ENCODE results near the gene ITGB2. TPM values are rescaled to one million over a fixed set of nuclear protein-coding genes. Genes with fewer than 3 reads are reported as not detected.

The ITGB2 gene
- polyA plus RNA-seq, 3 donors from 2014 or later = 1,416 to 2,161 (median 1,452) TPM

GRCh38 chr21:44912158-44912473 lies 8.6 kb downstream of the ITGB2 start:
- peaks cover 76 to 79% of the 10 kb centered on the region in 2 donors for H3K4me1 Mint-ChIP-seq
- peak overlapping the region; percentile 87 to 98 (median 90) for H3K27ac Mint-ChIP-seq
- peak overlapping the region; percentile 59 to 83 (median 78) for H3K4me3 Mint-ChIP-seq
- peaks cover 8 to 22% (median 12%) of the 10 kb centered on the region in 3 donors for H3K27me3 Mint-ChIP-seq (ENCODE audit: low read depth in 3 of 3)
- peaks cover 13 to 31% (median 15%) of the 10 kb centered on the region in 3 donors for H3K36me3 Mint-ChIP-seq
- DNase-seq = no peak
- H3K9me3 Mint-ChIP-seq = peaks cover 0 to 1% (median 0%) of the 10 kb centered on the region in 6 donors

DNA sequence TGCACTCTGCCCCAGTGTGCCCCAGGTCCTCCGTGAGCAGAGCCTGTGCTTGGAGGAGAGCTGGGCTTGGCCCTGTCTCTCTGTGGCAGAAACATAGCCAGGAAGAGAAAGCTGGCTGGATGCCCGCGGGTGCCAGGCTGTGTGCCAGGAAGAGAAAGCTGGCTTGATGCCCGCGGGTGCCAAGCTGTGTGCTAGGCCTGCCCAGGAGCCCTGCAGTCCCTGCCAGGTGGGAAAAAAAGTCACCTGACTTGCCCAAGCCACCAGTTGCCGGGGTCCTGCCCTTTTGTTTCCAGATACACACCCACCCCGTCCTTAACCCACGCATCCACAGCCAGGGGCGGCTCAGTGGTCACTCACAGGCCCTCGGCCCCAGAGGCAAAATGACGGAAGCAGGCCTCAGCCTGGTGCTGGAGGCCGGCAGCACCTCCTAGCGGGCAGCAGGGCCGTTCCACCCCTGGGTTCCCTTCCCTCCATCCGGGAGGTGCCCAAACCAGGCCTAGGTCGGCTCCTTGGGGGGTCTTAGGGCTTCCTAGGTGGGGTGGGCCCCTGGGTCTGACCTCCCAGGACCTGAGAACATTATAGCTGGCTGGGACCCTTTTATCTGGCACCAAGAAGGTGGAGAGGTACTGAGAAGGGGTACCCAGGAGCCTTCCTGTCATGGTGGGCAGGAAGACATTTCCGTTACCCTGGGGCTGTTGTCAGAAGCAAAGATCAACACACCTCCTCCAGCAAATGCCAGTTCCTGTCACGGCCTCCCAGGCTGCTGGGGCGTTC lies 9.1 kb downstream of the ITGB2 start:
- peaks cover 72 to 75% of the 10 kb centered on the region in 2 donors for H3K4me1 Mint-ChIP-seq
- peak overlapping the region; percentile 59 to 83 (median 78) for H3K4me3 Mint-ChIP-seq
- H3K9me3 Mint-ChIP-seq = peaks cover 0 to 1% (median 0%) of the 10 kb centered on the region in 6 donors
- peaks cover 8 to 22% (median 12%) of the 10 kb centered on the region in 3 donors for H3K27me3 Mint-ChIP-seq (ENCODE audit: low read depth in 3 of 3)
- peak; percentile 70 to 73 (median 72) for DNase-seq
- peaks cover 8 to 27% (median 11%) of the 10 kb centered on the region in 3 donors for H3K36me3 Mint-ChIP-seq
- H3K27ac Mint-ChIP-seq = peak overlapping the region; percentile 87 to 98 (median 90)

GRCh38 chr21:44911068-44911383 lies 9.7 kb downstream of the ITGB2 start:
- Mint-ChIP-seq H3K27me3 (ENCODE audit: low read depth in 3 of 3) (peaks cover 8 to 22% (median 12%) of the 10 kb centered on the region in 3 donors), H3K36me3 (peaks cover 8 to 28% (median 14%) of the 10 kb centered on the region in 3 donors), H3K4me3 (peak overlapping the region; percentile 59 to 83 (median 78)), H3K4me1 (peaks cover 71 to 74% of the 10 kb centered on the region in 2 donors), H3K27ac (peak overlapping the region; percentile 87 to 98 (median 90)), H3K9me3 (peaks cover 0 to 1% (median 0%) of the 10 kb centered on the region in 6 donors)
- no peak for DNase-seq

DNA sequence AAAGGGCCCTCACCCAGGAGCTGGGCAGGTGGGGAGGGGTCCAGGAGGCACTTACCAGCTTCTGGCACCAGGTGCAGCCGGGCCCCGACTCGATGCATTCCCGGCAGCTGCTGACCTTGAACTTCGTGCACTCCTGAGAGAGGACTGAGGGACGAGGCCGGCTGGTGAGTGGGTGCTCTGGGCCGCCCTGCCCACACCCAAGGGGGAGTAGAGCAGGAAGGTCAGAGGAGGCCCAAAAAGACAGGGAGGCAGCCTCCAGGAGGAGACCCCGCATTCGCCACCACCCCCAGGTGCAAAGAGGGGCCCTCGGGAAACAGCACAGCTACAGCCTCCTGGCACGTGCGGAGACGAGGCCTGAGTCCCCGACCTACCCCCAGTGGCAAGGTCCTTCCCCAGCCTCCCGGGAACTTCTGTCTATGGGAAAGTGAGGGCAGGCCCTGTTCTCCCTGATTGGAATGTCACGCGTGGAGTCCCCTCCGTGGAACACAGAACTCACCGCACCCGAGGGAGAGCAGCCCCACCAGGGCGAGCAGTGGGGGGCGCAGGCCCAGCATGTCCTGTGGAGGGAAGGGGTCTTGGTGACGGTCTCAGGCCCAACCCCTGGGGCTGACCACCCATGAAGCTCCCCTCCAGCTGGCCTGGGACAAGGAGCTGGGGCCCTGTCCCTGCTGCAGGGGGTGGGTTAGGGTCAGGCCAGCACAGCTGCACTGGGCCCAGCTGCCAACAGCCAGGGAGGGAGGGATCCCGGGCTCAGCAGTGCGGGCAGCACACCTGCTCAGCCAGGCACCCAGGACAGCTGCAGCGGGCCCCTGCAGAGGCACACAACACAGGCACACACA lies 10.3 kb downstream of the ITGB2 start:
- Mint-ChIP-seq H3K27me3 (ENCODE audit: low read depth in 3 of 3) (peaks cover 8 to 22% (median 10%) of the 10 kb centered on the region in 3 donors), H3K9me3 (peaks cover 0 to 1% (median 0%) of the 10 kb centered on the region in 6 donors), H3K27ac (peak overlapping the region in 5 of 6 donors; percentile 86 to 98 (median 89)), H3K4me1 (peaks cover 65 to 68% of the 10 kb centered on the region in 2 donors), H3K36me3 (peaks cover 8 to 27% (median 13%) of the 10 kb centered on the region in 3 donors), H3K4me3 (peak overlapping the region in 1 of 5 donors; percentile 78)
- DNase-seq = no peak

DNA sequence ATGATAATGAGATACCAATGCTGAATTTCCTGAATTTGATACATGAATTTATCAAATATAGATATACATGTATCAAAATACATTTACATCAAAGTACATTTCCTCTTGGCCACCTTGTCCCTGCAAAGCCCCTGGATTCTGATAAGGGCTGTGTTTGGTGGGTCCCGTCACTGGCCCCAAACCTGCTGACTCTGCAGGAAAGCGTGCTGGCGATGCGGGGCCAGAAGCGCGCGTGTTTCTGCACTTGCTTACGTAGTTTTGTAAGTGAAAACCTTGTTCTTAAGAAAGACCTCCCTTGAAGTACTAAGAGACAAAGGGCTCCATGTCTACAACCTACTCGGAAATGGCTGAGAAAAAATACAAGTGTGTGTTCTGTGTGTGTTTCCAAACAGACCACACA lies 11.0 kb downstream of the ITGB2 start:
- peak overlapping the region in 2 of 5 donors; percentile 21 to 47 for H3K4me3 Mint-ChIP-seq
- no peak for DNase-seq
- H3K9me3 Mint-ChIP-seq = peaks cover 0 to 1% (median 0%) of the 10 kb centered on the region in 6 donors
- peaks cover 8 to 24% (median 12%) of the 10 kb centered on the region in 3 donors for H3K36me3 Mint-ChIP-seq
- H3K27ac Mint-ChIP-seq = peak overlapping the region; percentile 79 to 87 (median 82)
- peaks cover 7 to 21% (median 8%) of the 10 kb centered on the region in 3 donors for H3K27me3 Mint-ChIP-seq (ENCODE audit: low read depth in 3 of 3)
- H3K4me1 Mint-ChIP-seq = peaks cover 58 to 65% of the 10 kb centered on the region in 2 donors

DNA sequence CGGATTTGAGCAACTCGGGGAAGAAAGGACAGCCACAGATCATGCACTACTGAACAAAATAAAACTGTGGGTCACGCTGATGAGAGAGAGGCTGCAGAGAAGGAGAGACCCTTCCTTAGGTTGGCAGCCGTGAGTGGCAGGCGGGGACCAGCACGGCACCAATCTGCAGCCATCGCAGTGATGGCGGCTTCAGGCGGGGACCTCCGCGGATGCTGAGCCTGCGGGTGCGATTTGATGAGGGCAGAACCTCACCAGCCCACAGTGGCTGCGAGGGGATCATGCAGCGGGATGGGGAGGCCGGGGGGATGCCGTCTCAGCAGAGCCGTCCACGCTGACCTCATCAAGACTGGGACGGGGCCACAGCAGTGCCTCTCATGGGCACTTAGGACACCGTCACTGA lies 11.8 kb downstream of the ITGB2 start:
- peaks cover 57 to 65% of the 10 kb centered on the region in 2 donors for H3K4me1 Mint-ChIP-seq
- peak overlapping the region; percentile 79 to 87 (median 84) for H3K27ac Mint-ChIP-seq
- no peak for DNase-seq
- peaks cover 10 to 28% (median 19%) of the 10 kb centered on the region in 3 donors for H3K36me3 Mint-ChIP-seq
- H3K9me3 Mint-ChIP-seq = peaks cover 0 to 1% (median 0%) of the 10 kb centered on the region in 6 donors
- peaks cover under 1 to 18% (median 3%) of the 10 kb centered on the region in 3 donors for H3K27me3 Mint-ChIP-seq (ENCODE audit: low read depth in 3 of 3)
- H3K4me3 Mint-ChIP-seq = peak overlapping the region in 2 of 5 donors; percentile 25 to 28

- Mint-ChIP-seq H3K27me3 (ENCODE audit: low read depth in 3 of 3) (peaks cover 0 to 17% (median 3%) of the 10 kb centered on the region in 3 donors), H3K36me3 (peaks cover 10 to 31% (median 19%) of the 10 kb centered on the region in 3 donors), H3K9me3 (peaks cover 0 to 1% (median 0%) of the 10 kb centered on the region in 6 donors), H3K27ac (peak overlapping the region; percentile 45 to 84 (median 77)), H3K4me3 (peak overlapping the region in 2 of 5 donors; percentile 25 to 27), H3K4me1 (peaks cover 55 to 60% of the 10 kb centered on the region in 2 donors)
- DNase-seq = no peak
Observed at GRCh38 chr21:44907966-44908895, 12.5 kb downstream of the ITGB2 start.

- no peak overlapping the region for H3K4me3 Mint-ChIP-seq
- peaks cover 17 to 39% (median 26%) of the 10 kb centered on the region in 3 donors for H3K36me3 Mint-ChIP-seq
- DNase-seq = no peak
- H3K4me1 Mint-ChIP-seq = peaks cover 59 to 61% of the 10 kb centered on the region in 2 donors
- peak overlapping the region in 4 of 6 donors; percentile 55 to 75 (median 68) for H3K27ac Mint-ChIP-seq
- H3K27me3 Mint-ChIP-seq (ENCODE audit: low read depth in 3 of 3) = peaks cover 2 to 20% (median 3%) of the 10 kb centered on the region in 3 donors
- H3K9me3 Mint-ChIP-seq = peaks cover 0 to 1% (median 0%) of the 10 kb centered on the region in 6 donors
Observed at GRCh38 chr21:44907225-44907965, 13.3 kb downstream of the ITGB2 start.

DNA sequence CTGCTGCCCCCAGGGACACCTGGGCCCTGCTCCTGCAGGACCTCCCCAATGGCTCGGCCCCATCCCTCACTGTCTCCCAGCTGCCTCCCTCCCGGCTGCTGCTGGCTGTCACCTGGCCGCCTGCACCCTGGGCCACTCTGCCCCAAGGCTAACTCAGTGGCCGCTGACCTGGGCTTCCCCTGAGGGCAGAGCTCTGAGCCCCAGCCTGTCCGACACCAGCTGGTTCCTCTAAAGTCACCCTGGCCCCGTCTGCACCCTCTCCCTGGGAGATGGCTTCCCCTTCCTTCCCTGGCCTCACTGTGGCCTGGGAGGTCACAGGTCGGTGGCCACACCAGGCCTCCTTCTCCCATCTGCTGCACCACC lies 15.0 kb downstream of the ITGB2 start:
- peaks cover 0 to 1% (median 0%) of the 10 kb centered on the region in 6 donors for H3K9me3 Mint-ChIP-seq
- peaks cover 0 to 15% (median 2%) of the 10 kb centered on the region in 3 donors for H3K27me3 Mint-ChIP-seq (ENCODE audit: low read depth in 3 of 3)
- peaks cover 22 to 51% (median 27%) of the 10 kb centered on the region in 3 donors for H3K36me3 Mint-ChIP-seq
- peaks cover 42 to 55% of the 10 kb centered on the region in 2 donors for H3K4me1 Mint-ChIP-seq
- peak overlapping the region in 1 of 6 donors; percentile 83 for H3K27ac Mint-ChIP-seq
- H3K4me3 Mint-ChIP-seq = no peak overlapping the region
- DNase-seq = no peak

DNA sequence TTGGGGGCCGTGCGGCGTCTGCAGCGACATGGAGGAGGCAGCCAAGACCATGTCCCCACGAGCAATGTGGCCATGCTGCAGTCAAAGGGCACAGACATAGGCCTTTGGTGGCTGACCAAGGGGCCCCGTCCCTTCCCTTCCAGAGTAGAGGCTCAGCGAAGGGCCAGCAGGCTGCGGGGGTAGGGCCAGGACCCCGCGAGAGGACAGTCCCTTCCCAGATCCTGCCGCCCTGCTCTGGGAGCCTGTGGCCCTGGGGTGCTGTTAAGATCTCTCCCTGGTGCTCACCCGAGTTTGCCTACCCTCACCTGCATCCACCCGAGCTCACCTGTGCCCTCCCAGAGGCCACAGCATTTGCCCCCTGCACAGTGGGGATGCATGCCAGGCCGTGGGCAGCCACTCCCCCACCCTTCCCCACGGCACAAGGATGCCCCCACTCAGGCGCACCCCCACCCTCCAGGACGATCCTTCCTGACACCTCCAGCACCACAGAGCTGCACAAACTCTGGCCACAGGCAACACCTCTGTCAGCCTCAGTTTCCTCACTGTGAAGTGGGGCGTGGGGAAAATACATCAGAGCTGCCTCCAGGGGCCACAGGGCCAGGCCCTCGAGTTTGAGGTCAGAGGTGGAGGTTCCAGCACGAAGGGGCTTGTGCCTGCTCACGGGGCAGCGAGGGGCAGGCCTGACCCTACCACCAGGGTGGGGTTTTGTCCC lies 15.5 kb downstream of the ITGB2 start:
- Mint-ChIP-seq H3K9me3 (peaks cover 0 to 1% (median 0%) of the 10 kb centered on the region in 6 donors), H3K4me1 (peaks cover 42 to 55% of the 10 kb centered on the region in 2 donors), H3K4me3 (no peak overlapping the region), H3K36me3 (peaks cover 22 to 54% (median 27%) of the 10 kb centered on the region in 3 donors), H3K27ac (peak overlapping the region in 1 of 6 donors; percentile 39), H3K27me3 (ENCODE audit: low read depth in 3 of 3) (peaks cover 0 to 17% (median 2%) of the 10 kb centered on the region in 3 donors)
- no peak for DNase-seq

GRCh38 chr21:44904141-44904923 lies 16.4 kb downstream of the ITGB2 start:
- no peak for DNase-seq
- peak overlapping the region; percentile 2 to 86 (median 54) for H3K27ac Mint-ChIP-seq
- peak overlapping the region in 1 of 5 donors; percentile 1 for H3K4me3 Mint-ChIP-seq
- peaks cover 20 to 49% (median 25%) of the 10 kb centered on the region in 3 donors for H3K36me3 Mint-ChIP-seq
- peaks cover 0 to 19% (median 2%) of the 10 kb centered on the region in 3 donors for H3K27me3 Mint-ChIP-seq (ENCODE audit: low read depth in 3 of 3)
- peaks cover 34 to 49% of the 10 kb centered on the region in 2 donors for H3K4me1 Mint-ChIP-seq
- H3K9me3 Mint-ChIP-seq = peaks cover 0 to under 1% (median 0%) of the 10 kb centered on the region in 6 donors

All from immature natural killer cell (primary cell).